HepG2 (cell line): ENCODE measurements around the gene DOK1. TPM values are rescaled to one million over a fixed set of nuclear protein-coding genes. Genes with fewer than 3 reads are reported as not detected.

Source experiments
- ATAC-seq: fragments of 200-7000 bp; cut with Tn5 transposase; 3 replicates; pipeline ENCODE4 v1.9.1; 2020; ENCODE audit warnings: mild to moderate bottlenecking, moderate library complexity
- BruUV-seq: library from RNA; stranded (reverse); fragments of 400-500 nt; replicated peaks from 2 replicates; lab custom pipeline; 2021; lab: Mats Ljungman, UMichigan
- CTCF ChIA-PET: fragments of 300-600 bp; formaldehyde crosslinking; extraction: SDS; loops from one replicate; lab custom pipeline; 2021; ENCODE audit warnings: low total read pairs, inconsistent platforms, low intra/inter-chr PET ratio; lab: Yijun Ruan, JAX
- POLR2A ChIA-PET: fragments of 350-600 bp; sonication (Branson Sonifier 250); formaldehyde crosslinking; loops from one replicate; lab custom pipeline; 2020; ENCODE audit warnings: antibody characterized with exemption, inconsistent platforms; lab: Yijun Ruan, JAX
- DNase-seq: peaks from one replicate; pipeline ENCODE4 v3.0.0-alpha.2; 2015; ENCODE audit warnings: low spot score
- FAIRE-seq: peaks from 3 replicates; lab custom pipeline; 2011; peaks lifted over from hg19 to GRCh38; lab: Jason Lieb, UNC
- H2AFZ ChIP-seq: one replicate; pipeline ENCODE4 v1.6.1; 2011; ENCODE audit warnings: low read length, inconsistent platforms
- H3K27ac ChIP-seq: fragments of 300-600 bp; 3 replicates; pipeline ENCODE4 v1.8.0; 2011; ENCODE audit warnings: mixed run types, mild to moderate bottlenecking, mixed read lengths, low read length, inconsistent platforms; ENCODE audit not compliant: insufficient read depth; ENCODE audit errors: extremely low read length
- H3K27me3 ChIP-seq, 2 experiments: fragments of 200-600 bp in 1 of 2; 2 replicates in 1 of 2; 3 replicates in 1 of 2; pipeline versions ENCODE4 v1.6.0 to v1.8.0; 2011; ENCODE audit warnings: low read length in 2 of 2, mild to moderate bottlenecking in 2 of 2, moderate library complexity in 2 of 2, inconsistent platforms in 1 of 2; ENCODE audit not compliant: insufficient read depth in 2 of 2, control insufficient read depth in 1 of 2
- H3K36me3 ChIP-seq, 2 experiments: fragments of 200-600 bp in 1 of 2; replicated peaks in 1 of 2; 2 replicates in 1 of 2; 3 replicates in 1 of 2; pipeline versions ENCODE4 v1.5.1 to v1.8.0; 2011; ENCODE audit warnings: low read length in 2 of 2, inconsistent platforms in 1 of 2; ENCODE audit not compliant: insufficient read depth in 2 of 2, control insufficient read depth in 1 of 2
- H3K4me1 ChIP-seq: 2 replicates; pipeline ENCODE4 v1.5.1; 2012; ENCODE audit warnings: low read length, inconsistent platforms; ENCODE audit not compliant: insufficient read depth
- H3K4me2 ChIP-seq: 2 replicates; pipeline ENCODE4 v1.6.0; 2011; ENCODE audit warnings: low read depth, low read length, inconsistent platforms
- H3K4me3 ChIP-seq, 3 experiments: fragments of 200-600 bp in 1 of 3; sonication (generic), shearing (Covaris generic) in 1 of 3; replicated peaks in 1 of 3; 2 replicates each; pipeline ENCODE4 v1.5.1; 2011 to 2016; ENCODE audit warnings: low read length in 3 of 3, inconsistent platforms in 2 of 3, low read depth in 2 of 3, mild to moderate bottlenecking in 2 of 3, control low read depth in 1 of 3, mixed read lengths in 1 of 3; ENCODE audit not compliant: insufficient read depth in 1 of 3
- H3K79me2 ChIP-seq: one replicate; pipeline ENCODE4 v1.6.1; 2011; ENCODE audit warnings: low read length, inconsistent platforms; ENCODE audit not compliant: insufficient read depth
- H3K9ac ChIP-seq: 2 replicates; pipeline ENCODE4 v1.6.0; 2011; ENCODE audit warnings: mild to moderate bottlenecking, low read depth, low read length, inconsistent platforms; ENCODE audit not compliant: insufficient read depth
- H3K9me3 ChIP-seq: 2 replicates; pipeline ENCODE4 v1.5.1; 2012; ENCODE audit warnings: mild to moderate bottlenecking, low read length
- H4K20me1 ChIP-seq: 2 replicates; pipeline ENCODE4 v1.6.0; 2011; ENCODE audit warnings: inconsistent platforms, mild to moderate bottlenecking, low read length, moderate library complexity; ENCODE audit not compliant: insufficient read depth
- GMEB1 ChIP-seq: sonication (generic); formaldehyde crosslinking; IDR thresholded peaks from 2 replicates; pipeline ENCODE4 v1.5.1; 2020; ENCODE audit warnings: missing genetic modification reagents, mild to moderate bottlenecking, borderline replicate concordance
- NFRKB ChIP-seq: fragments of 450-650 bp; IDR thresholded peaks from 2 replicates; pipeline ENCODE4 v1.6.1; 2017
- RBM22 ChIP-seq: fragments of 200-400 bp; formaldehyde crosslinking; optimal IDR thresholded peaks from 2 replicates; pipeline ENCODE3; 2017; ENCODE audit warnings: mild to moderate bottlenecking, low read length, moderate library complexity
- TMF1 ChIP-seq: sonication (generic); formaldehyde crosslinking; IDR thresholded peaks from 2 replicates; pipeline ENCODE4 v1.8.1; 2022; ENCODE audit warnings: low read depth, missing genetic modification reagents
- XBP1 ChIP-seq: sonication (generic); formaldehyde crosslinking; IDR thresholded peaks from 2 replicates; pipeline ENCODE4 v1.5.0; 2020; ENCODE audit warnings: missing genetic modification reagents
- ZBTB7B ChIP-seq: sonication (generic); formaldehyde crosslinking; IDR thresholded peaks from 2 replicates; pipeline ENCODE4 v1.4.0; 2020; ENCODE audit warnings: missing genetic modification reagents
- ZNF253 ChIP-seq: sonication (generic); formaldehyde crosslinking; IDR thresholded peaks from 2 replicates; pipeline ENCODE4 v1.8.0; 2022; ENCODE audit warnings: mild to moderate bottlenecking, missing genetic modification reagents, borderline replicate concordance
- ZSCAN9 ChIP-seq: IDR thresholded peaks from 2 replicates; pipeline ENCODE4 v1.6.1; 2016; ENCODE audit warnings: borderline replicate concordance
- WGBS: methylation state at CpG from one replicate; pipeline ENCODE4 v1.1.6; 2017; ENCODE audit warnings: low lambda C conversion rate; 5-methylcytosine and 5-hydroxymethylcytosine counted together
- in situ Hi-C: cut with HindIII; loops from 2 replicates; pipeline ENCODE4 v1.10.0; 2017; ENCODE audit warnings: low pct_unique_long_range_greater_than_20kb; ENCODE audit not compliant: extremely low pct_ligation_motif_present
- intact Hi-C: fragments of 100-400 bp; cut with micrococcal nuclease; formaldehyde crosslinking; loops from one replicate; pipeline ENCODE4 v1.10.0; 2022; ENCODE audit not compliant: unreplicated experiment
- polyA plus RNA-seq, 8 experiments: library from polyadenylated mRNA; depleted of rRNA in 3 of 8; stranded (reverse) in 7 of 8; unstranded in 1 of 8; fragments of >200 nt; fragmentation: Illumina TruSeq in 4 of 8; extraction: Trizol in 4 of 8; gene quantifications; 2 replicates each; pipeline versions ENCODE4 v1.2.1 to v1.2.3, GENCODE V29; 2011 to 2016; ENCODE audit warnings: low read depth in 4 of 8, missing spikeins in 1 of 8, mixed read lengths in 1 of 8; ENCODE audit not compliant: insufficient read depth in 1 of 8
- total RNA-seq, 5 experiments: library from RNA; depleted of rRNA; stranded (reverse); fragments of >200 nt; fragmentation: Illumina TruSeq; extraction: Trizol; gene quantifications; 2 replicates each; pipeline ENCODE4 v1.2.3, GENCODE V29; 2016; ENCODE audit warnings: low read depth in 1 of 5

The DOK1 gene
- total and polyA plus RNA-seq, 2 of the 13 experiments (the other 11 are each of a cell fraction or from before 2014, with no cell fraction given) = 0.53 to 0.74 TPM

GRCh38 chr2:74558284-74559230 lies 4.0 kb downstream of the DOK1 start:
- FAIRE-seq (peak; percentile 48), ATAC-seq (no peak), DNase-seq (no peak)
- TF ChIP-seq ZBTB7B (no peak), NFRKB (no peak), XBP1 (CRISPR knock-in tag) (no peak), RBM22 (no peak), GMEB1 (CRISPR knock-in tag) (no peak), TMF1 (CRISPR knock-in tag) (no peak), ZNF253 (CRISPR knock-in tag) (no peak), ZSCAN9 (no peak)
- BruUV-seq = no TSS peak
- 10% methylated on average over 7 of the region's 7 CpGs for WGBS
- Histone ChIP-seq H3K36me3 (no peaks in the 10 kb centered on the region), H3K9ac (no peak overlapping the region), H3K4me2 (no peak overlapping the region; the same call in 1 of the 2 replicates), H3K4me3 (no peak overlapping the region), H3K9me3 (no peaks in the 10 kb centered on the region), H3K27ac (no peak overlapping the region), H3K4me1 (peaks cover 32% of the 10 kb centered on the region), H3K79me2 (no peaks in the 10 kb centered on the region), H3K27me3 (peaks cover 6 to 49% of the 10 kb centered on the region in 2 experiments; a peak in 4 of 5 replicates), H4K20me1 (no peaks in the 10 kb centered on the region), H2AFZ (no peak overlapping the region)
- in situ Hi-C loops (no loop called here), intact Hi-C loops (no loop called here)
- CTCF ChIA-PET = no interaction called here
- POLR2A ChIA-PET = interaction anchor here (1.8 kb wide), 1 partner anchor 32 kb away, joined by 6 read pairs; the partner anchor contains the start of gene DQX1
